GM12875 (cell line): ENCODE measurements around the gene DST.

ENCODE experiments used
- H3K4me3 ChIP-seq: one replicate; pipeline ENCODE4 v1.5.1; 2011; ENCODE audit warnings: low read depth, low read length, control low read depth
- TF ChIP-seq, protein P1 (sequence below): IDR thresholded peaks from 2 replicates; pipeline ENCODE4 v1.5.1; 2011; ENCODE audit warnings: low read depth, mild to moderate bottlenecking, control low read depth, inconsistent platforms, low read length, moderate library complexity, borderline replicate concordance; ENCODE audit not compliant: insufficient read depth

Gene DST

DNA sequence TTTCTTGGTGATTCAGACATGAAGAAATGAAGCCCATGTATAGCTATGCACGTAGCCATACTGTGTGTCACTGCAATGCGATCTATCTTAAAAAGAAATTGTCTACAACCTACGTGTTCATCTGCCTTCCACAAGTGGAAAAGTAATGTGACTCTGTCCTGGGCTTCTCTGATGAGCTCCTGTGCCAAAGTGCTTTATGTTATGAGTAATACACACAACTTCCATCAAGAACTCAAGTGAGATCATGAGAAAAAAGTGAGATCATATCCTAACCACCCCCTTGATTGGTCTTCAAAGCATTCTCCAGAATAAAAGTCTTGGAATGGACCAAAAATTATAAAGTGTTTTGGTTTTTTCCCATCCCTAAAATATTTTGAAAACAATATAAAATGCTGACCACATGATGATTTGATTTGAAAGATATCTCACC lies 114.3 kb downstream of the DST start:
- TF ChIP-seq, protein P1, sequence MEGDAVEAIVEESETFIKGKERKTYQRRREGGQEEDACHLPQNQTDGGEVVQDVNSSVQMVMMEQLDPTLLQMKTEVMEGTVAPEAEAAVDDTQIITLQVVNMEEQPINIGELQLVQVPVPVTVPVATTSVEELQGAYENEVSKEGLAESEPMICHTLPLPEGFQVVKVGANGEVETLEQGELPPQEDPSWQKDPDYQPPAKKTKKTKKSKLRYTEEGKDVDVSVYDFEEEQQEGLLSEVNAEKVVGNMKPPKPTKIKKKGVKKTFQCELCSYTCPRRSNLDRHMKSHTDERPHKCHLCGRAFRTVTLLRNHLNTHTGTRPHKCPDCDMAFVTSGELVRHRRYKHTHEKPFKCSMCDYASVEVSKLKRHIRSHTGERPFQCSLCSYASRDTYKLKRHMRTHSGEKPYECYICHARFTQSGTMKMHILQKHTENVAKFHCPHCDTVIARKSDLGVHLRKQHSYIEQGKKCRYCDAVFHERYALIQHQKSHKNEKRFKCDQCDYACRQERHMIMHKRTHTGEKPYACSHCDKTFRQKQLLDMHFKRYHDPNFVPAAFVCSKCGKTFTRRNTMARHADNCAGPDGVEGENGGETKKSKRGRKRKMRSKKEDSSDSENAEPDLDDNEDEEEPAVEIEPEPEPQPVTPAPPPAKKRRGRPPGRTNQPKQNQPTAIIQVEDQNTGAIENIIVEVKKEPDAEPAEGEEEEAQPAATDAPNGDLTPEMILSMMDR: no peak
- H3K4me3 ChIP-seq: no peak overlapping the region

DNA sequence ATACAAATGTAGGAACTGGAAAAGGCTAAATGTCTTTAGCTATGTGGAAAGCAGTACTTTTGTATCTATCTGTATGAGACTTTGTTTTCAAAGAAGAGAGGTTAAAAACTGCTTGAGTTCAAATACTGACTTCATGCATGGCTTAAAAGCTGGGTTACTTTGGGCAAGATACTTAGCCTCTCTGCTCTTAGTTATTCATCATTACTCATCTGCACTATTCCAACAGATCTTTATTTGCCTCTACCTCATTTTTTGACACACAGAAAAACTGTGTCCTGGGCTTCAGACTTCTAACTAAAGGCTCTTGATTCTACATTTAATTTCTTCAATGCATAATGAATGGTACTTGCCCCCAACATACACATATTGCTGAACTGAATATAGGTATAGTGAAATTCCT lies 114.8 kb downstream of the DST start:
- no peak overlapping the region for H3K4me3 ChIP-seq
- TF ChIP-seq, protein P1: no peak

- TF ChIP-seq, protein P1: no peak
- no peak overlapping the region for H3K4me3 ChIP-seq
Measured at GRCh38 chr6:56526860-56527544, 115.7 kb downstream of the DST start.

DNA sequence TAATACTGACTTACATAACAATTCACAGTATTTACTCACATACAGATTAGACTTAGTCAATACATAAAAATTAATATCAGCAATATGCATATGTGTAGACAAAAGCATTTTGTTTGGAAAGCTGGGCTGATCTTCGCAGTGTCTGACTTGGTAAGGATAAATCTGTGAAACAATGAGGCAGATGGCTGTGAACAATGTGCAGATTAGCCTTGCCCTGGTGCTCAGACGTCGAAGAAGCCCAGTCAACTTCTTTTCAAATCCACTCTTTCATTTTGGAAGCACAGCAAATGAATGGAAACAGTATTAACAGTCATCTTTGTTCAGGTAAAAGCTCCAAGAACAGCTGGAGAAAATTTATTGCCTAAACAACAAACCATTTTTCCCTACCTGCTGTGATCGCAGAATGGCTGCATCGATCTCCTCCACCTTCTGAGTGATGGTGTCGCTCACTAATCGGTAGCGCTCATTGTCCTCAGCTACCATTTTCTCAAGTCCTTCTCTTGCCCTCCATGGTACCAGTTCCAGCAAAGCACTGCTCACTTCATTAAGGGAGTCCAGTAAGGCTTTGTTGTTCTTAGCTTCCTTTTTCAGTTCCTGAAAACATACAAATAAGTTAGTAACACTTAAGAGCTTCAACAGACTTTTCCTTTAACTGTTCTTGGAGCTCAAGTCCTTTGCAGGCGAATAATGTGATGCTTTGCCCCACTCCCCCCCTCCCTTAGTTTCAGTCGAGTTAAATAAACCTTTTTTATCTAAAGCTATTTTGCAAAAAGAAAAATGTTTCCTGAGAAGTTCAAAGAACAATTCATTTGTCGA lies 116.5 kb downstream of the DST start:
- TF ChIP-seq, protein P1: no peak
- no peak overlapping the region for H3K4me3 ChIP-seq

DNA sequence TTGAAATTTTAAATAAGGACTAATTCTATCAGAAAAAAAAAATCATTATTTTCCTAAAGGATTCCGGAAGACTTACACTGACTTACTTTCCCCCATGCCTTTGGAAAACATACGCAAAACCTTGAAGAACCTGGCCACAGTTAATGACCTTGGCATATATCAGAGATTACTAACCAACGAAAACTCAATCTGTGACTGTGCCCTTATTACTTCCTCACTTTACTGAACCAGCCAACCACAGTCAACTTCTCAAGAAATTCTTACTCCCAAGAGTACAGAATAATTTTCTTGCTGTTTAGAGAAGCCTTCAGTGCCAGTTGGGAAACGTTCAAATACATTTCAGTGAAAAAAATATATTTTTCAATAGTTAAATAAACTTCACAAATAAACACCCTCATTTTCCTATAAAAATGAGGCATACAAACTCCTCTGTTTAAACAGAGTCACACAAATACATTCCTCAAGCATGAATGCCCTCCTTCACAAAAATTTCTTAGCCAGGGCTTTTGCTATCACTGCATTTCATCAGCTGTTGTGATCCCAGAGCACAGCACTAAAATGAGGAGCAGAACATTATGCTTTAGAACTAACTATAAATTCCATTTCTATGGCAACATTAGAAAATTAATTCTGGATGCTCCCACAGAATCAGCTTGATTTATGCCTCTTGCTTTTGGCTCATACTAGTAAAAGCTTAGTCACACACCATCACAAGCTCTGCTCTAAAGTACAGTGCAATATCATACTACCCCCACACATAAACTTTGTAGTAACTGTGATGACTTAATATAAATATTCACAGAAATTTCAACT lies 117.6 kb downstream of the DST start:
- TF ChIP-seq, protein P1: no peak
- no peak overlapping the region for H3K4me3 ChIP-seq

DNA sequence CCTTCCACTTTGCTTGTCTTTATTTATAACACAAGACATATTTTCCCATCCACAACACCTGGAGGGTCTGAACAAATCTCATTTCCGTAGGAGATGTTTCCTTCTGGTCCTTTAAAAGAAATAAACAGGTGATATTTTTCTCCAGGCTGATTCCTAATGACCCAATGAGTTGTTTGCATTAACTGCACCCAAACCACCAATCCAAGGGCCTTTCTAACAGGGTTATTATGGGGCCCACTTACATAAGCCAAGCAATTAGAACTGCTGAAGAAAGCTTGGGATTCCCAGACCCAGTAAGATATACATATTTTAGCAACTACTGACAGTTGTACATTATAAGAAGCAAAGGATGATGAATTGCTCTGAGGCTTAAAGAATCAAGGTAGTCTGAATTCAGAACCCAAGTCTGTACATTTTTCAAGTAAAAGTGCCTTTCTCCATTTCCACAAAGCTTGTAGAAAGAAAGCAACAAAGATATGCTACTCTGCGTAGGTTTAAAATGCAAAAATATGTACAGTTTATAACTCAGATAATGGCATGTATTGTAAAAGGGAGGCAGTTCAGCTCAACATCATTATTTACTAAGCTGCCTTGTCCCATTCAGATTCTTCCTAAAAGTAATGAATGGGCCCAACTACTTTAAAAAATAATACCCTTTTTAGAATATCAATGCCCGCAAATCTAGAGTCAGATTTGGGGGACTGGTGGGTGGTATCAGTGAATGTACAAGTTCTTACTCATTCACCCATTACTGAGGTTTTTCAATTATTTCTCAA lies 120.0 kb downstream of the DST start:
- TF ChIP-seq, protein P1: no peak

More for the DNA sequence above, 120.0 kb downstream of the DST start:
- no peak overlapping the region for H3K4me3 ChIP-seq
